Esophagus muscularis mucosa (tissue), 3 donors: ENCODE data around the gene SLC35E2B.

Source experiments
- EP300 ChIP-seq: sonication (generic); formaldehyde crosslinking; IDR thresholded peaks from one replicate; pipeline ENCODE4 v1.6.1; 2017; ENCODE audit warnings: antibody characterized with exemption
- TF ChIP-seq, protein P1 (sequence below), 3 experiments: fragments of 200-600 bp in 2 of 3; fragments of 450-650 bp in 1 of 3; sonication (generic) in 2 of 3; IDR thresholded peaks; one replicate each; pipeline ENCODE4 v1.5.1; 2017 to 2019; ENCODE audit warnings: antibody characterized with exemption in 3 of 3, mild to moderate bottlenecking in 2 of 3, moderate library complexity in 1 of 3

DNA sequence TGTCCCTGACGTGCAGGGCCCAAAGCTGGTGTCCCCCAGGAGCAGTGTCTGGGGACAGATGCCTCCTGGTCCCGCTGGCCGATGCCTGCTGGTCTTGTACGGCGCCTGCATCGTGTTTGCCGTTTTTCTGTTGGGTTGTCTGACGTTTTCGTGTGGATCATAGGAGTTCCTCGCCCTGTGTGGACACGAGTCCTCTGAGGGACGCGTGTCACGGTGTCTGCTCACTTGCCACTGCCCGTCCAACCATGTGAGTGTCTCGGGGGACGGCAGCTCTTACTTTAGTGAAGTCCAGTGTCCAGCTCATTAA, 69.9 kb downstream of the SLC35E2B start:
- TF ChIP-seq, protein P1, sequence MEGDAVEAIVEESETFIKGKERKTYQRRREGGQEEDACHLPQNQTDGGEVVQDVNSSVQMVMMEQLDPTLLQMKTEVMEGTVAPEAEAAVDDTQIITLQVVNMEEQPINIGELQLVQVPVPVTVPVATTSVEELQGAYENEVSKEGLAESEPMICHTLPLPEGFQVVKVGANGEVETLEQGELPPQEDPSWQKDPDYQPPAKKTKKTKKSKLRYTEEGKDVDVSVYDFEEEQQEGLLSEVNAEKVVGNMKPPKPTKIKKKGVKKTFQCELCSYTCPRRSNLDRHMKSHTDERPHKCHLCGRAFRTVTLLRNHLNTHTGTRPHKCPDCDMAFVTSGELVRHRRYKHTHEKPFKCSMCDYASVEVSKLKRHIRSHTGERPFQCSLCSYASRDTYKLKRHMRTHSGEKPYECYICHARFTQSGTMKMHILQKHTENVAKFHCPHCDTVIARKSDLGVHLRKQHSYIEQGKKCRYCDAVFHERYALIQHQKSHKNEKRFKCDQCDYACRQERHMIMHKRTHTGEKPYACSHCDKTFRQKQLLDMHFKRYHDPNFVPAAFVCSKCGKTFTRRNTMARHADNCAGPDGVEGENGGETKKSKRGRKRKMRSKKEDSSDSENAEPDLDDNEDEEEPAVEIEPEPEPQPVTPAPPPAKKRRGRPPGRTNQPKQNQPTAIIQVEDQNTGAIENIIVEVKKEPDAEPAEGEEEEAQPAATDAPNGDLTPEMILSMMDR (IDR thresholded peaks at IDR 0.05): no peak
- no peak for TF ChIP-seq EP300
